PC-3 (cell line): ENCODE results near the gene MPV17L.

Experiments used
- EZH2 ChIP-seq: fragments of 300-600 bp; sonication (generic); IDR thresholded peaks from one replicate; pipeline ENCODE4 v1.6.1; 2017; ENCODE audit warnings: antibody characterized with exemption, mild to moderate bottlenecking, low read length; ENCODE audit not compliant: unreplicated experiment
- EZH2phosphoT487 ChIP-seq: fragments of 300-600 bp; sonication (generic); IDR thresholded peaks from 2 replicates; pipeline ENCODE4 v1.6.1; 2018; ENCODE audit warnings: mild to moderate bottlenecking, antibody characterized with exemption, low read length, borderline replicate concordance
- TF ChIP-seq, protein P1 (sequence below): fragments of 300-600 bp; sonication (generic); conservative IDR thresholded peaks from 2 replicates; pipeline ENCODE4 v1.5.1; 2017; ENCODE audit warnings: antibody characterized with exemption, low read depth, mild to moderate bottlenecking, low read length

- TF ChIP-seq, protein P1, sequence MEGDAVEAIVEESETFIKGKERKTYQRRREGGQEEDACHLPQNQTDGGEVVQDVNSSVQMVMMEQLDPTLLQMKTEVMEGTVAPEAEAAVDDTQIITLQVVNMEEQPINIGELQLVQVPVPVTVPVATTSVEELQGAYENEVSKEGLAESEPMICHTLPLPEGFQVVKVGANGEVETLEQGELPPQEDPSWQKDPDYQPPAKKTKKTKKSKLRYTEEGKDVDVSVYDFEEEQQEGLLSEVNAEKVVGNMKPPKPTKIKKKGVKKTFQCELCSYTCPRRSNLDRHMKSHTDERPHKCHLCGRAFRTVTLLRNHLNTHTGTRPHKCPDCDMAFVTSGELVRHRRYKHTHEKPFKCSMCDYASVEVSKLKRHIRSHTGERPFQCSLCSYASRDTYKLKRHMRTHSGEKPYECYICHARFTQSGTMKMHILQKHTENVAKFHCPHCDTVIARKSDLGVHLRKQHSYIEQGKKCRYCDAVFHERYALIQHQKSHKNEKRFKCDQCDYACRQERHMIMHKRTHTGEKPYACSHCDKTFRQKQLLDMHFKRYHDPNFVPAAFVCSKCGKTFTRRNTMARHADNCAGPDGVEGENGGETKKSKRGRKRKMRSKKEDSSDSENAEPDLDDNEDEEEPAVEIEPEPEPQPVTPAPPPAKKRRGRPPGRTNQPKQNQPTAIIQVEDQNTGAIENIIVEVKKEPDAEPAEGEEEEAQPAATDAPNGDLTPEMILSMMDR: no peak
- TF ChIP-seq EZH2 (no peak), EZH2phosphoT487 (no peak)
Observed at GRCh38 chr16:15398618-15399316, 3.2 kb downstream of the MPV17L start.
